ENCODE data around the gene CLDN11.
A peak's percentile ranks its signal among the peaks of the same experiment; 100 is the strongest.

The CLDN11 gene

DNA sequence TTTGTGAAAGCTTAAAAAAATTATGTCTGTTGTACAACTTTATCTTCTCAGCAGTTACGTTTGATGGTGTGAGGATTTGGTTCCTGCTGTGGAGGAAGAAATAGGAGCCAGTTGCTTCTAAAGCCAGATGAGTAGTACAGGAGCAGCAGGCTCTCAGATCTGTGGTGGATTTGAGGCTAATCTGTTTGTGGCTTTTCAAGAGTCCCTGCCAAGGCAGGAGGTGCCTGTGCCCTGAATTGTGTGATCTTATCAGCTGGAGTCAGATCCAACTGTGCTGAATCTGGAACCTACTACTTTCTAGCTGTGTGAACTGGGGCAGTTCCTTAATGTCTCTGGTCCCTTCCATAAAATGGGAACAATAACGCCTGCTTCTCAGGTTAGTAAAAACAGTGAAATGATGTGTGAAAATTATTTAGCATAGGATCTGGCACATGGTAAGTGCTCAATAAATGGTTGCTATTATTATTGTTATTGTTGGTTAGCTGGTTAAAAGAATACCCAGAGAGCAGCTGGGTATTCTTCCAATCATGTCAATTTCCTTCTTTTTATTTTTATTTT lies 7.7 kb downstream of the CLDN11 start:
- no peak for DNase-seq (ENCODE audit: low spot score)

DNA sequence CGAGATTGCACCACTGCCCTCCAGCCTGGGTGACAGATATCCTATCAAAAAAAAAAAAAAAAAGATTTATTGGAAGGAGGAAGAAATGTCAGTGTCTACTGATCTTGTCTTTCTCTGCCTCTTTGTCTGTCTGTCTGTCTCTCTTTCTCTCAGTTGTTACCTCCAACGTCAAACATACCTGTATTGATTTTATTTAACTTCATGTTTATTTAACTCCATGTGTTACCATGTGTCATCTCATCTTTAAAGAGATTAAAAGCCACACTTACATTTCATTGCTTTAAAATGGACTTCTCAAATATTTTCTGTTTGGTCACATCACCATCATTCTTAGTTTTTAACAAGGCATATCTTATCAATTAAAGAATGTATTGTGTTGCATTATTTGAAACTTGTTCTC lies 9.4 kb downstream of the CLDN11 start:
- DNase-seq (ENCODE audit: low spot score): no peak

- peak; percentile 45 for DNase-seq (ENCODE audit: low spot score)
Observed at GRCh38 chr3:170429050-170429449, 10.4 kb downstream of the CLDN11 start.

- DNase-seq (ENCODE audit: low spot score): no peak
Observed at GRCh38 chr3:170431054-170431453, 12.4 kb downstream of the CLDN11 start.

GRCh38 chr3:170432416-170432815 lies 13.7 kb downstream of the CLDN11 start:
- no peak for DNase-seq (ENCODE audit: low spot score)

- no peak for DNase-seq (ENCODE audit: low spot score)
Observed at GRCh38 chr3:170436697-170437096, 18.0 kb downstream of the CLDN11 start.

- DNase-seq (ENCODE audit: low spot score): no peak
Observed at GRCh38 chr3:170437176-170437575, 18.5 kb downstream of the CLDN11 start.

DNA sequence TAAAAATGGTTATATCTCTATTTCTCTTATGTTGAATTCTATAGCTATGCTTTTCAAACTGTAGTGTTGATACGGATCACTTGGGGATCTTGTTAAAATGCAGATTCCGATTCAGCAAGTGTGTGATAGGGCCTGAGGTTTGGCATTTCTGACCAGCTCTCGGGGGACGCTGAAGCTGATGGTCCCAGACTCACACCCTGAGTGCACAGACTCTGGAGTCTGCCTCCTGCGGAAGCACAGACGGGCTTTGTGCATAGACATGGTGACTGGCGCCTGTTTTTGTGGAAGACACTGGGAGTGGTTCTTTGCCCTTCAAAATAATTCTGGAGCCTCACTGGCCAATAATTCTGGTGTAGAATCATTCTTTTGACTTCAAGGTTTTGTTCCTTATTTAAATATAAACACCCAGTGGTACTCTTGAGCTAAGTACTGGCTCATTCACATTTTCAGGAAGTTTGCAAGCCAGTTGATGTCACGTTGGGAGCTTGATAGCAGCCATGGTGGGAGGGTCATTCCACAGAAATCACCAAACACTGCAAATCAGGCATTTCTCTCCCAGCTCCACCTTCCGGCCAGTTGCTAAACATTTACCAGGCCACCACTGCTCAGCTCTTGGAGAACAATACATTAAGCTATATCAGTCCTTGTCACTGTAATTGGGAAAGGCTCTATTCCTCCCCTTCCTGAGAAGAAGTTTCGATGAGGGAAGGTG lies 19.2 kb downstream of the CLDN11 start:
- no peak for DNase-seq (ENCODE audit: low spot score)

- DNase-seq (ENCODE audit: low spot score): no peak
Observed at GRCh38 chr3:170438836-170439235, 20.2 kb downstream of the CLDN11 start.

DNA sequence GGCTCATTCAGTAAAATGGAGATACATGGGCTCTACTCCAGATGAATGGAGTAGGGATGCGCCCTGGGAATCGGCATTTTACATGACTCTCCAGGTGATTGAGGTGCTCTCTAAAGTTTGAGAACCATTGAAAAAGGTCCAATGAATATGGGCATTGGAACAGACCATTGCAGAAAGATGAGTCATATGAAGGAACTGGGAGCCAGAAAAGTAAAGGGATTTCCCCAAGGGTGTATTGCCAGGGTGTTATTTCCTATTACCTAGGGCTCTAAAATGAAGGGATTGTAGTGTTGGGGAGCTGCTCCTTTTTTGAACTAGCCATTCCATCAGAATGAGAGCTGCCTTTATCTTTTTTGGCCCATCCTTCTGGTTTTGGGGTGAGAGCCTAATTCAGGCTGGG lies 21.7 kb downstream of the CLDN11 start:
- no peak for DNase-seq (ENCODE audit: low spot score)

DNA sequence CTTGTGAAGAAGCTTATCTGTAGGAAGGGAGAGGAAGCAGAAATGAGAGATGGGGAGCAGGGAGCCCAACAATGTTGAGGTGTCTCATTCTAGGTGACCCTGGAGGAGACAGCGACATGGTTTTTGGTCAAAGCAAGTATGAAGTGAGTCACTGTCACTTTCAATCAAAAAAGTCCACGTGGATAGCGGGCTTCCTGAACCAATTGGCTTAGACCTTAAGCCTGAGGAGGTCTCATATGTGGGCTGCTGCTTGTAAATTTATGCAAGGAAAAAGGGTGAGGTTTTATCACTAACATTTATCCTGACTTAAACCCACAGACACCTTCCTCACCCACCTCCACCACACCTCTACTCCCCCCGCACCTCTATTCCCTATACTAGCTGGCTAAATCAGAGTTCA lies 22.7 kb downstream of the CLDN11 start:
- DNase-seq (ENCODE audit: low spot score): no peak

- DNase-seq (ENCODE audit: low spot score): no peak
Observed at GRCh38 chr3:170442947-170443346, 24.3 kb downstream of the CLDN11 start.

- no peak for DNase-seq (ENCODE audit: low spot score)
Observed at GRCh38 chr3:170443457-170443856, 24.8 kb downstream of the CLDN11 start.

GRCh38 chr3:170448584-170448983 lies 29.9 kb downstream of the CLDN11 start:
- DNase-seq (ENCODE audit: low spot score): no peak

DNA sequence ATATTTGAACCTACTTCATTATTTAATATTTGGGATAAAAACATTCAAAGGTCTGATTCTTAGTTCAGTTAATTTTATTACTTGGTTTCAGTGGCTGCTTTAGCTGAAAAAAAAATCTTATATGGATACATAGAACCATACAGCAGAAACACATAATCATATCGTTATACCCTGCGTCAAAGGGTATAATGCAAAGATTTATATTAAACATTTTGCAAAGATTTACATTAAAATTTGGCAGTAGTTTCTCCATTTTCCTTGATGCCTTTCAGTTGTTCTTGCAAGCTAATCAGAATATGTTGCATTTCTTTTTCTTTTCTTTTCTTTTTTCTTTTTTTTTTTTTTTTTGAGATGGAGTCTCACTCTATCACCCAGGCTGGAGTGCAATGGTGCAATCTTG lies 31.4 kb downstream of the CLDN11 start:
- no peak for DNase-seq (ENCODE audit: low spot score)

DNA sequence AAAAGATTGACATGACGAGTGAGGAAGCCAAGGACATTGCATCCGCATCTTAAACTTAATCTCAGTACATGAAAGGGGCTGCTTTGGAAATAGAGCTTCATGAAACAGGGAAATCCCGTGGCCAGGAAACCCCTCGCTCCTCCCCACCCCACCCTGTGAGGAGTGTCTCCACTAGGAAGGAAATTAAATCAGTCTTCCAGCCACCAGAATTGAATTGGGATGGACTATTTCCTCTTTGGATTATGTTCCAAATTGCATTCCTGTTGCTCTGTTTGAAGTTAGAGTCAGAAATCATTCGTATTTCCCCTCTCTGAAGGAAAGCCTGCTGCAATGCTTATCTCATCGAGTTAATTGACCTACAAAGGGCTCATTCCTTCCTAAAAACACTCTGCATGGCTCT lies 35.8 kb downstream of the CLDN11 start:
- DNase-seq (ENCODE audit: low spot score): no peak

DNA sequence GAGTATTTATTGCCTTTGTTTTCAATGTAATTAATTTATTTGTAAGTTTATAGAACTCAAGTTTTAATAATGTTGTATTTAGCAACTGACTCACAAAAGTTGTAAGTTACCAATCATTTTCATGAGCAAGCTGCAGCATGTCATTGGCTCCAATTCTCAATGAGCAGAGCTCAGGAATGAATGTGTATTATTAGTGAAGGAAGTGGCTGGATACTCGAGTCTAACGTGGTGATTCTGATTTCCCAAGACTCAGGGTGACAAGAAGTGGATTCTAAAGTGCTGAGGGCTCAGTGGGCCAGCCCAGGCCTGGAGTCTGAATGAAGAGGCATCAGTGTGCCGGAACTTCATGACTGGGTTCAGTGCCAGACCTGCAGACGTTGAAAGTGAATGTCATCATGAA lies 39.6 kb downstream of the CLDN11 start:
- DNase-seq (ENCODE audit: low spot score): no peak

GRCh38 chr3:170463011-170463410 lies 44.3 kb downstream of the CLDN11 start:
- no peak for DNase-seq (ENCODE audit: low spot score)

- no peak for DNase-seq (ENCODE audit: low spot score)
Observed at GRCh38 chr3:170465955-170466354, 47.3 kb downstream of the CLDN11 start.

DNA sequence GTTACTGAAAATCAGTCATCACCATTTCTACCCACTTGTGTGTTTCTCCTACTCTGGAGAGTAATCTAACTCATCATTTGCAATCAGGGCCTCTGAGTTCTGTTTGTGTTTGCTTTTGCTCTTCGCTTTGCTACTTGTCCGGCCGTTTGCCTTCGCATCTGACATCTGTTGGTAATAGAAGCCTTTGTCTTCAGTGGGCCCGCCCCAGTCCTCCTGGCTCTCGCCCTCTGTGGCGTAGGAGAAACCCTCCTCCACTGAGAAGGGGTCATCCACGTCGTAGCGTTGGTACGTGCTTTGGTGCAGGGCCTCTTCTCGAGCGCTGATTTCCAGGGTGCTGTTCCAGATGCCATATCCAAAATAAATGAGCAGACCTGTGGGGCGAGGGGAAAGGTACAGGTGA lies 48.3 kb downstream of the CLDN11 start:
- no peak for DNase-seq (ENCODE audit: low spot score)

GRCh38 chr3:170467571-170468147 lies 49.0 kb downstream of the CLDN11 start:
- DNase-seq (ENCODE audit: low spot score): no peak

DNA sequence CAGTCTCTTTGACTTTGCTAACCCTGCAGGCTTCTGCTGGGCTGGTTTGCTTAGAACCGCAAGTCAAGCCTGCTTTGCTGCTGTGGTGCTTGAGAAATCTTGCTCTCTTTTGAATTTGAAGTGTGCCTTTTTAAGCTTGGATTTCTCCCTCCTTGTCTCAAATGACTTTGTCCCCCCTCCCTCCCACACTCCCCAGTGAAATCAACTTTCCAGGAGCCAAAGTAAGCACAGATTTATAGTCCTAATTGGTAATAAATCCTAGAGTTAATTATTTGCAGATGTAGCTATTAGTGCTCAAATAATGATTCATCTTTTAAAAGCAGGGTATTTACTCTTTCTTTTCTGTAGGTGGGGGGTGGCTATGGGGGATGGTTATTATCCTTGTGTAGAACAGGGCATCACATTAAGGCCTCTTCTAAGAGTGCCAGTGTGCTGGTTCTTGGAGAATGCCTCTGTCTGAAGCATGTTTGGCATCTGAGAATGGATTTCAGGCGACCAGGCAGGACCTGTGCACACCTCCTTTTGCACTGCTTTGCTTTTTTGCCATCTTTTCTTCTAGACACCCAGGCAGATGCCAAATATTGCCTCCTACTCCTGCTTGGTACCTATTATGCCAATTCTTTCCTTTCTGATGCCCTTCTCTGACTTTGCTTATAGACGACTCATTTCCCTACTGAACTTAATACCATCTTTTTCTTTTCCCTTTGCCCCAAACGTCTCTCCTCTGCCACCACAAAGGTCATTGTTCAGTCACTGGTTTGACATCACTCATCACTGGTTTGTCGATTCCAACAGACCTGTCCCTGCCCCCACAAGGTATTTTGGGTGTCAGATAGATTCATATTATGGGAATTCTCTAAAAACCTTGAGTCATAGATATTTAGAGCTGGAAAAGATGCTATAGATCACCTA lies 50.7 kb downstream of the CLDN11 start:
- no peak for DNase-seq (ENCODE audit: low spot score)

All from AG08396 (cell line).